Measurements from ENCODE around the gene DUSP2.
"Not testable (repeated sequence)": the region's sequence is repeated elsewhere in the genome, so short reads cannot be mapped to it uniquely, and the experiment has no call there.

DUSP2 gene

GRCh38 chr2:96146881-96147592 is 1.8 kb upstream of the DUSP2 start:
- no peak for DNase-seq

DNA sequence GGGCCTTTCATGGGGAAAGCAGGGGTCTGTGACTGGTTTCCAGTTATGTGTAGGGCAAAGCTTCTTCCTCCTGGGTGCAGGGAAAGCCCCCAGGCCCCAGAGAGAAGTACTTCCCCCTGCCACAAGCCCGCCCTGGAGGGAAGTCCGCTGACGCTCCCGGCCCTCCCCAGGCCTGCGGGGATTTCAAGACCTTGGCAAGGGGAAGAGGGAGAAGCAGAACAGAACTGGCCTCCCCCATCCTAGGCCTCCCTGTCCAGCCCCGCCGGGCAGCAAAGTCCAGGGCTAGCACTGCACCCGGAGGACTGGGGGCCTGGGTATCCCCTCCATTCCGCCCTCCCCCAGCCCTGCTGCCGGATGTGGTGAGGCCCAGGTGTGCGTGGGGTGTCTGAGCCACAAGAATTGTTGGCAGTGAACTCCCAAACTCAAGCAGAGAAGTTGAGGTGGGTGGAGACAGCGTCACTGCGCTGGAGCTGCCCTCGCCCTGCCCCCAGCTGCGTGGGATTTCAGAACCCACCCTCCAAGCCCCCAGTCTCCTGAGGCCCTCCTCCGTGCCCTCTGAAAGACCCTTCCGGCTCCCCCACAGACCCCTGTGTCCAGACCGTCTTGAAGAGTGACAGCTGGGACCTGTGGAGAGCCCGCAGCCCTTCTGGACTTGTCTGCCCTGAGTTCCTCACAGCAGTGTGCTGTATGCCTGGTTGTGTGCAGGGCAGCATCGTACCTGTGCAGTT is 1.1 kb upstream of the DUSP2 start:
- no peak for DNase-seq

- DNase-seq = no peak
Measured at GRCh38 chr2:96145848-96146152, 560 bp upstream of the DUSP2 start.

DNA sequence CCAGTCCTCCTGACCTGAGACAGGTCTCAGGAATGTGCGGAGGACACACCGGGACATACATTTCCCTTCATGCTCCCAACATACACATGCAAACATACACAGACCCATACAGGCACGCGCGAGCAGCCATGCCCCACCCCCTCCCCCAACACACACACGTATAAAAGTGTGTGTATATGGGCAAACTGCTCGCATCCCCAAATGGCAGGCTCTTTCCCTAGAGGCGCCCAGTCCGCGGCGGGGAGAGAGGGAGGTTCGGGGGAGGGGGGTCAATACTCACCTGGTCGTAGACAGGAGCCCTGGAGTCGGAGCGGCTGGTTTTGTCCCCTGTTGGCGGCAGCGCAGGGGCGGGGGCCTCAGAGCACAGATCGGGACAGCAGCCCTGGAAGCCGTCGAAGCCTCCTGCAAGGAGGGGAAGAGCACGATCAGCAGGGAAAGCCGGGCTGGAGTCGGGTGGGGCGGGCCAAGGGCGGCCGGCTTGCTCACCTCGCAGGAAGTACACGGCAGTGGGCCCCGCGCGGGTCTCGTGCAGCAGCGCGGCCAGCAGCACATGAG is 682 bp downstream of the DUSP2 start:
- no peak for DNase-seq

DNA sequence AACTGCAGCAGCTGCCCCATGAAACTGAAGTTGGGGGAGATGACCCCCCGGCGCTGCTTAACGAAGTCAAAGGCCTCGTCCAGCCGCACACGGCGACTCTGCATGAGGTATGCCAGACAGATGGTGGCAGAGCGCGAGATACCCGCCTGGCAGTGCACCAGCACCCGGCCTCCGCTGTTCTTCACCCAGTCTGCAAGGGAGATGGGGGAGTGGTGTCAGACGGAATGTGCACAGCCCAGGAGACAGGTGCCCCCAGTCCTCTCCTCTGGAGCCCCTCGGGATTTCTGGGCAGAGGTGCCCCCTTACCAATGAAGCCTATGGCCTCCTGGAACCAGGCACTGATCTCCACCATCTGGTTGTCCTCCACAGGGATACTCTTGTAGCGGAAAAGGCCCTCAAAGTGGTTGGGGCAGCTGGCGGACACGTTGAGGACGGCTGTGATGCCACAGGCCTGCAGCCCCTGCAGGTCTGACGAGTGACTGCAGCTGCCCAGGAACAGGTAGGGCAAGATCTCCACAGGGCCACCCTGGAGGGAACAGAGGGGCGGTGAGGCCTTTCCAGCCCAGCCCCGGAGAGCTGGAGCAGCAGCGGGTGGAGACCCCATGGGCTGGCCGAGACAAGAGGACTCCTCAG is 1.3 kb downstream of the DUSP2 start:
- no peak for DNase-seq

DNA sequence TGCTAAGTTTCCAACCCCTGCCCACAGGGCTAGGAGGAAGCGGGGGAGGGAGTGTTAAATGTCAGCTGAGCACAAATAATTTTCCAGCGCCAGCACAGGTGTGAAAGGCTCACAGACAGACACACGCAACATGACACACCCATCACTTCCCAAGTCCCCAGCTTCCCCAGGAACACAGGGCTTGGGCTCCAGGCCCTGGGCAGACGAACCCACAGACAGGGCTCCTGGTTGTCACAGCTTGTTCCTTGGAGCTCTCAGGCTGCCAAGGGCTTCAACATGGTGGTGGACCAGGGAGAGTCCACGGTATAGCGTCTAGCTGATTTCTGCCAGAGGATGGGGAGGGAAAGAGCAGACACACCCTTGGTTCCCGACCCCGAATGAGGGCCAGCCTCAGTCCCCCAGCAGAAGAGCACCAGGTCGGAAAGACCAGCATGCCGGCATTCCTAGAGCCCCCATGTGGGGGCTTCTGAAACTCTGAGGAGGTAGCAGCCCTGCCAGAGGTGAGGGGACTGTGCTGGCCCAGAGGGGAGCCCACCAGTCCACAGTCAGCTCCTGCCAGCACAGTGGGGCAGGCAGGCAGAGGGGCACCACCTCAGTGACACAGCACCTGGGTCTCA is 1.9 kb downstream of the DUSP2 start:
- no peak for DNase-seq

GRCh38 chr2:96142217-96143113 is 2.8 kb downstream of the DUSP2 start:
- DNase-seq = no peak

- DNase-seq = not testable (repeated sequence)
Measured at GRCh38 chr2:96141624-96141967, 3.6 kb downstream of the DUSP2 start.

GRCh38 chr2:96140941-96141623 is 4.2 kb downstream of the DUSP2 start:
- DNase-seq = no peak

DNA sequence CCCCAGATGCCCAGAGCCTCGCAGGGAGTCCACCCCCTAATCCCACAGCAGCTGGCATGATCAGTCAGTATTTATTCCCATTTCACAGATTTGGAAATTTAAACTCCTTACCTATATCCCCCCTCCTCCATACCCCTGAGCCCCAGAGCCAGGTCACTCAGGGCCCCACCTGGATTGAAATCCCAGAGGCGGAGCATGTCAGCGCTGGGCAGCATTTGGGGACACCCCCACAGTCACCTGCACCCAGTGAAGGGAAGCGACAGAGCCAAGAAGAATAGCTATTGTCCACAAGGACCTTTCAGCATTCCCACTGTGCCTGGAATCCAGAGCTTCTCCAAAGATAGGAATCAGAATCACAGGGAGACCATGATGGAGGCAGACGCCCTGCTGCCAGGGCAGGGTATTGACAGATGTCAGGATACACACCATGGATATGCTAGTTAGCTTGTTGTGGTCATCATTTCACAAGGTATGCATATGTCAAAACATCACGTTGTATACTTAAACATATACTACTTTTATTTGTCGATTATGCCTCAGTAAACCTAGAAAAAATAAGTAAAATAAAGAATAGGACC is 6.0 kb downstream of the DUSP2 start:
- DNase-seq = no peak

DNA sequence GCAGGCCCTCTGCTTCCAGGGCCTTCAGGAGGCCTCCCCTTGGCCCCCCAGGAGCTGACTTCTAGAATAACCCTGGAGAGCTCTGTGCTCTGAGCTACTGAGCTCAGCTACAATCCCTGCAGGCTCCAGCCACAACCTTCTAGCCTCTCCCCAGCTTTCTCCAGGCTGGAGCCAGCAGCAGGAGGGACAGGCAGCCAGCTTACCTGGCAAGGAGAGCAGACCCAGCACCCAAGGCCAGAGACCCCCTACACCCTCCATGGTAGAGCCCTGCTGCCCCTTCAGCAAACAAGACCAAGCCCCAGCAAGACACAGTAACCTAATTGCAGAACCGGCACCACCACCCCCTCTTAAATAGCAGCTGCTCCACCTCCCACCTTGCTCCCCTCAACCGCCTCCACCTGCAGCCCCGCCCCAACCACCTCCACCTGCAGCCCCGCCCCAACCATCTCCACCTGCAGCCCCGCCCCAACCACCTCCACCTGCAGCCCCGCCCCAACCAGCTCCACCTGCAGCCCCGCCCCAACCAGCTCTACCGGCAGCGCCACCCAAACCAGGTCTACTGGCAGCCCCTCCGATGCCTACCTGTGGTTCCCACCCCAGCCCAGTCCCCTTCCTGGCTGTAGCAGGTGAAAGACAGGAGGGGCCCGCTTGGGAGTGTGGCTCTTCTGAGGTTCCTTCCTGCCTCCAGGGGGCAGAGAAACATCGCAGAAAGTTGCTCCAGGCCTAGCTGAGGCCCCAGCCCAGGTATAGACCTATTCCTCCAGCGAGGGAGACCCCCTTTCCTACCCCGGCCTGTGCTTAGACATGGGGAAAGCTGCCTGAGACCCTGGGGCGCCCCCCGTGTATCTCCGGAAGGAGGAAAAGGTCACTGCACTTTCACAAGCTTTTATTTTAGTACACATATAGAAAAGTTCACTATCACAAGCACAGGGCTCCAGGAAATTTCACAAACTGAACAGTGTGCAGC is 6.8 kb downstream of the DUSP2 start, which contains the start of gene ASTL:
Gene ASTL, minus strand, starts transcription at position 324 of the 967 bp plus-strand sequence. Its CDS starts 66 bp downstream, at position 258.
- peak; percentile 13 to 55 for DNase-seq

DNA sequence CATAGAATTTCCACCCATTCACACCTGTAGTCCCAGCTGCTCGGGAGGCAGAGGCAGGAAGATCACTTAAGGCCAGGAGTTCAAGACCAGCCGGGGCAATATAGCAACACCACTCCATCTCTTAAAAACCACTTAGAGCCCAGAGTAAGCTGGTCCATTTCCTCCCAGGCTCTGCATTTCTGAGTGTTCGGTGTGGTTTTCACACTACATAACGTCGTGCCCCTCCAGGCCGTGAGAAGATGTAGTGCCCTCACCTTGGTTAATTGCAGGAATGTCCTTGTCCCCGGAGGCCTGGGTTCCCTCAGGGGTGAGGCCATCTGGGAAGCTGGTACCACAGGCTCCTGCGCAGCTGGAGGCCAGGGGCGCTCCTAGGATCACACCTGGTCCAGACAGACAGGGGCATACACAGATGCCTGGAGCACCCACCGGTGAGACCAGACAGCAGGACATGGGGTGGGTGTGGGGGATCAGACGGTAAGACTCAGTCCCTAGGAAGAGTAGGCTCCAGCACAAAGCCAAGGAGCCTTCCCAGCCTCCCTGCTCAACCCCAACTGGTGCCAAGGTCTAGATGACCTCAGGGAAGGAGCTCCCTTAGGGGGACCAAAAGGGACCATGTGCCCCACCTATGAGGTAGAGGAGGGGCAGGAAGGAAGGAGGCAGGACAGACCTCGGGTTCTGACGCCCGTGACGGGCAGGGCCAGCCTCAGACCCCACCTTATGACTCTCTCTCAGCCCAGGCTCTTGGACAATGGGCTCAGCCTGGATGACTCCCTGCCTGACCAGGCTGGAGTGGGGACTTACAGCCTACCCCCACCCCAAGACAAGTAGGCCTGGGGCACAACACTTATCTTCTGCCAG is 7.7 kb downstream of the DUSP2 start:
- DNase-seq = no peak

DNA sequence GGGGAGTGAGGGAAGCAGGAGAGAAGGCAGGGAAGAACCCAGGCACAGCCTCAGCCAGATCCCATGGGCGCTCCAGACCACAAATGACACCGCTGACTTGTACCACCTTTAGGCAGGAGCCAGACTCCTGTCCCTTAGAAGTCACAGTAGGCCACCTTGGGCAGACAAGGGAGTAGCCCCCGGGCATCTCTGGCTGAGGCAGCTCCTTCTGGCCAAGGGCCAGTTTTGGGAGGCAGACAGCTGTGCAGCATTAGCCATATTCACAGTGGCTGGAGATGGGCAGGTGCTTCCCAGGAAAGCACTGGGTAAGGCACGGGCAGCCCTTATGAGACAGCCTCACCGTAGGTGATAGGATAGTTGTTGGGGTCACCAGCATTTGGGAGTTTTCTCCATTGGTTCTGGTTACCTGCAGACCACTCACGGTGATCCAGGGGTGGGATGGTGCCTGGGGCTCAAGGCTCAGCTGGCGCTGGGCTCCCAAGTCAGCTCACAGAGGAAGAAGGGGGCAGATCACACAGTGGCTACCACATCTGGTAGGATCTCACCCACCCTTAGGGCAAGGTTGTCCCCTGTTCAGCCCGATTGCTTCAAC is 9.0 kb downstream of the DUSP2 start:
- DNase-seq = no peak

- DNase-seq = no peak
Measured at GRCh38 chr2:96135621-96136020, 9.6 kb downstream of the DUSP2 start.

- DNase-seq = no peak
Measured at GRCh38 chr2:96135171-96135570, 10.1 kb downstream of the DUSP2 start.

- DNase-seq = no peak
Measured at GRCh38 chr2:96134421-96134820, 10.8 kb downstream of the DUSP2 start.

GRCh38 chr2:96131813-96132745 is 13.2 kb downstream of the DUSP2 start:
- DNase-seq = no peak

Data from NCI-H187 (cell line).